Peyer's patch (tissue), 4 donors: ENCODE data around the gene GAS1. TPM values are rescaled to one million over a fixed set of nuclear protein-coding genes. Genes with fewer than 3 reads are reported as not detected.

Source experiments
- DNase-seq, 3 donors: peaks; one replicate each; pipeline ENCODE4 v3.0.0-alpha.2; 2017 to 2019
- H3K27ac ChIP-seq, 4 donors: fragments of 200-600 bp; sonication (generic); one replicate each; pipeline ENCODE4 v1.5.1; 2016 to 2019
- H3K27me3 ChIP-seq, 2 donors: fragments of 200-600 bp; sonication (generic); one replicate each; pipeline ENCODE4 v1.5.1; 2019
- H3K36me3 ChIP-seq, 3 donors: fragments of 200-600 bp; sonication (generic); one replicate each; pipeline ENCODE4 v1.5.1; 2016 to 2019
- H3K4me1 ChIP-seq, 4 donors: fragments of 200-600 bp; sonication (generic); one replicate each; pipeline ENCODE4 v1.5.1; 2016 to 2019
- H3K4me3 ChIP-seq, 4 donors: fragments of 200-600 bp; sonication (generic); 1 replicate in 3 of 4; 2 replicates in 1 of 4; pipeline ENCODE4 v1.5.1; 2016 to 2019; ENCODE audit warnings: mild to moderate bottlenecking in 1 of 4
- H3K9me3 ChIP-seq, 4 donors: fragments of 200-600 bp; sonication (generic); one replicate each; pipeline ENCODE4 v1.5.1; 2016 to 2019; ENCODE audit warnings: mild to moderate bottlenecking in 1 of 4
- POLR2A ChIP-seq, 2 donors: fragments of 450-650 bp; IDR thresholded peaks; one replicate each; pipeline ENCODE4 v1.5.1; 2017; ENCODE audit warnings: antibody characterized with exemption in 2 of 2, mild to moderate bottlenecking in 2 of 2, moderate library complexity in 2 of 2
- total RNA-seq, 4 donors: library from RNA; depleted of rRNA; stranded (reverse); fragments of >200 nt; gene quantifications; one replicate each; pipeline ENCODE4 v1.1.0, GENCODE V29; 2016
- TF ChIP-seq, protein P1 (sequence below), 6 experiments: fragments of 450-650 bp in 4 of 6; fragments of 200-600 bp in 2 of 6; sonication (generic) in 1 of 6; IDR thresholded peaks; one replicate each; pipeline ENCODE4 v1.5.1; 2017 to 2019; ENCODE audit warnings: antibody characterized with exemption in 6 of 6, mild to moderate bottlenecking in 3 of 6, moderate library complexity in 1 of 6

GAS1 gene
- total RNA-seq, 4 donors from 2014 or later = 2.3 to 22.1 (median 9.8) TPM

GRCh38 chr9:86975036-86975435, 27.7 kb upstream of the GAS1 start:
- Histone ChIP-seq H3K36me3 (no peaks in the 10 kb centered on the region), H3K27ac (no peak overlapping the region)
- no peak for TF ChIP-seq POLR2A (IDR thresholded peaks at IDR 0.05)
- TF ChIP-seq, protein P1, sequence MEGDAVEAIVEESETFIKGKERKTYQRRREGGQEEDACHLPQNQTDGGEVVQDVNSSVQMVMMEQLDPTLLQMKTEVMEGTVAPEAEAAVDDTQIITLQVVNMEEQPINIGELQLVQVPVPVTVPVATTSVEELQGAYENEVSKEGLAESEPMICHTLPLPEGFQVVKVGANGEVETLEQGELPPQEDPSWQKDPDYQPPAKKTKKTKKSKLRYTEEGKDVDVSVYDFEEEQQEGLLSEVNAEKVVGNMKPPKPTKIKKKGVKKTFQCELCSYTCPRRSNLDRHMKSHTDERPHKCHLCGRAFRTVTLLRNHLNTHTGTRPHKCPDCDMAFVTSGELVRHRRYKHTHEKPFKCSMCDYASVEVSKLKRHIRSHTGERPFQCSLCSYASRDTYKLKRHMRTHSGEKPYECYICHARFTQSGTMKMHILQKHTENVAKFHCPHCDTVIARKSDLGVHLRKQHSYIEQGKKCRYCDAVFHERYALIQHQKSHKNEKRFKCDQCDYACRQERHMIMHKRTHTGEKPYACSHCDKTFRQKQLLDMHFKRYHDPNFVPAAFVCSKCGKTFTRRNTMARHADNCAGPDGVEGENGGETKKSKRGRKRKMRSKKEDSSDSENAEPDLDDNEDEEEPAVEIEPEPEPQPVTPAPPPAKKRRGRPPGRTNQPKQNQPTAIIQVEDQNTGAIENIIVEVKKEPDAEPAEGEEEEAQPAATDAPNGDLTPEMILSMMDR (IDR thresholded peaks at IDR 0.05) = no peak

DNA sequence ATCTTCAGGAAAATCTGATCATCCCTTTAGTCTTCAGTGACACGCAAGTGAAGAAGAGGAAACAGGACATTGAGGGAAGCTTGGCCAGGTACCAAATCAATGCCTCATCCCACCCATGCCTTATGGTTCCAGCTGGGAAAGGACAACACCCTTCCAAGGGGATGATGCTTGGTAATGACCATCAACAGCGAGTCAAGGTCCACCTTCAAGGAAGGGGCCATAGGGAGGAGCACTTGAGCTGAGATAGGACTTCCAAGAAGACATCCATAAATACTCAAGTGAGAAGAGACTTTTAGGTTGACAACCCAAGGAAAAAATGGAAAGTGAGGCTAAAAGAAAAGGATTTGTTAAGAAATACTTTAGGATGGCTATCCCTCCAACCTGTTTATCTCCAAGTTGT, 27.1 kb upstream of the GAS1 start:
- Histone ChIP-seq H3K4me1 (no peaks in the 10 kb centered on the region), H3K27ac (no peak overlapping the region), H3K27me3 (no peaks in the 10 kb centered on the region), H3K9me3 (no peaks in the 10 kb centered on the region), H3K4me3 (no peak overlapping the region), H3K36me3 (no peaks in the 10 kb centered on the region)
- DNase-seq = no peak
- TF ChIP-seq, protein P1 (IDR thresholded peaks at IDR 0.05) = no peak

More at GRCh38 chr9:86975036-86975435, 27.7 kb upstream of the GAS1 start:
- H3K4me3 ChIP-seq = no peak overlapping the region
- H3K9me3 ChIP-seq = no peaks in the 10 kb centered on the region
- no peaks in the 10 kb centered on the region for H3K27me3 ChIP-seq
- no peaks in the 10 kb centered on the region for H3K4me1 ChIP-seq
- DNase-seq = no peak

DNA sequence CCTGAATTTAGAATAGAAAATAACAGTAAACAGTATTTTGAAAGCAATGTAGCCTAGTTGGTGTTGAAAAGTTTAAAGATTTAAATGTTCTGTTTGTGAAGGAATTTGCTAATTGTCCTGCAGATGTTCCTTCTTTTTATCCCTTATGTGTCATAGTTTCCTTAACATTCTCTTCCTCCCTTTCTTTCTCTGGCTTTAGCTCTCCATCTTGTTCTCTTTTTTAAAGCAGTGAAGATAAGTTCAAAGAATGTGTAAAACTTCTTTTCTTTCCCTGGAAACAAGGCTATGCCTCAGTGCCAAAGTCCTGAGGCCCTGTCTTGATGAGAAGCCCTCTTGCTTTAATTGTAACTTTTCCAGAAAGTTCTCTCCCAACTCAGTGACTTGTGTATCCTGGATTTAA, 24.4 kb upstream of the GAS1 start:
- no peak for DNase-seq
- Histone ChIP-seq H3K27ac (no peak overlapping the region), H3K4me1 (no peaks in the 10 kb centered on the region), H3K4me3 (no peak overlapping the region), H3K9me3 (no peaks in the 10 kb centered on the region), H3K27me3 (no peaks in the 10 kb centered on the region), H3K36me3 (no peaks in the 10 kb centered on the region)
- TF ChIP-seq, protein P1 (IDR thresholded peaks at IDR 0.05) = no peak
- no peak for TF ChIP-seq POLR2A (IDR thresholded peaks at IDR 0.05)

- DNase-seq = no peak
- no peak for TF ChIP-seq POLR2A (IDR thresholded peaks at IDR 0.05)
- TF ChIP-seq, protein P1 (IDR thresholded peaks at IDR 0.05) = no peak
- Histone ChIP-seq H3K27ac (no peak overlapping the region), H3K27me3 (no peaks in the 10 kb centered on the region), H3K4me1 (no peaks in the 10 kb centered on the region), H3K4me3 (no peak overlapping the region), H3K9me3 (no peaks in the 10 kb centered on the region), H3K36me3 (no peaks in the 10 kb centered on the region)
Observed at GRCh38 chr9:86968258-86968920, 21.1 kb upstream of the GAS1 start.

DNA sequence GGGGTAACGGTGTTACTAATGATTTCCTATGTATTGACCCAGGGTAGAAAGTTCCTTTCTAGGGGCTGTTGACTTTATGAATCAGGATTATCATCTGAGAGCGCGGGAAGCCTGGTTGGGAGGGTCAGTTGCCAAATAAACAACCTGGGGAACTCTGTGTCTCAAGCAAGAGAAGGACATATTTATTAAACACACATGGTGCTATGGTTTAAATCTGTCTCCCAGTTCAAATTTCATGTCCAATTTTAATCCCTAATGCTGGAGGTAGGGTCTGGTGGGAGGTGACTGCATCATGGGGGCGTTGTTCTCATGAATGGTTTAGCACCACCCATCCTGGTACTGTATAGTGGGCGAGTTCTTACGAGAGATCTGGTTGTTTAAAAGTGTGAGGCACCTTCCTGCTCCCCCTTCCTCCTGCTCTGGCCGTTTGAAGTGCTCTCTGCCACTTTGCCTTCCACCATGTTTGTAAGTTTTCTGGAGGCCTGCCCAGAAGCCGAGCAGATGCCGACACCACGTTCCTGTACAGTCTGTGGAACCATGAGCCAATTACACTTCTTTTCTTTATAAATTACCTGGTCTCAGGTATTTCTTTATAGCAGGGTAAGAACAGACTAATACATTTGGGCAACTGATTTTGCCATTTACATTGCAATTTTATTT, 19.7 kb upstream of the GAS1 start:
- TF ChIP-seq, protein P1 (IDR thresholded peaks at IDR 0.05) = no peak
- no peak for TF ChIP-seq POLR2A (IDR thresholded peaks at IDR 0.05)
- no peaks in the 10 kb centered on the region for H3K36me3 ChIP-seq
- no peaks in the 10 kb centered on the region for H3K9me3 ChIP-seq
- H3K4me1 ChIP-seq = no peaks in the 10 kb centered on the region
- no peak for DNase-seq
- no peak overlapping the region for H3K4me3 ChIP-seq
- no peaks in the 10 kb centered on the region for H3K27me3 ChIP-seq
- H3K27ac ChIP-seq = no peak overlapping the region
